ENCODE results near the gene RBM42. TPM values are rescaled to one million over a fixed set of nuclear protein-coding genes. Genes with fewer than 3 reads are reported as not detected.

RBM42 gene
- total and polyA plus RNA-seq, 9 of the 15 experiments (the other 6 are each of a cell fraction or from before 2014, with no cell fraction given): 5.7 to 149 (median 32.4) TPM

DNA sequence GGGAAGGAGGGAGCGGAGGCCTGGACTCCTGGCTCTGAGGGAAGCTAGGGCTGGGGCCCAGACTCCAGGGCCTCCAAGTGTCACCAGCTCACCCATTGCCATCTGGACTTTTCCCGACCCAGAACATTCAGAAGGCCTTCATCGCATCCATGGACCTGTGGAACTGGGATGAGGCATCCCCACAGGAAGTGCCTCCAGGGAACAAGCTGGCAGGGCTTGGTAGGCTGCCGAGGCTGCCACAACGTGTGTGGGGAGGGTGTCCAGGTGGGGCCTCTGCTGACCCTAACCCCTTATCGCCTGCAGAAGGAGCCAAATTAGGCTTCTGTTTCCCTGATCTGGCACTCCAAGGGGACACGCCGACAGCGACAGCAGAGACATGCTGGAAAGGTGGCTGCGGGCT is 13.5 kb downstream of the RBM42 start:
- Histone ChIP-seq H3K9me1 (ENCODE audit: control insufficient read depth, insufficient read depth, low read length) (no peaks in the 10 kb centered on the region), H3K36me3 (ENCODE audit: control insufficient read depth, insufficient read depth, low read length) (peaks cover 12% of the 10 kb centered on the region; the same call in 1 of the 3 replicates), H4K20me1 (replicated peaks; ENCODE audit: control insufficient read depth, insufficient read depth, low read length) (no peaks in the 10 kb centered on the region), H3K4me1 (replicated peaks in 1 of 2; ENCODE audit: control insufficient read depth in 2 of 2, insufficient read depth in 2 of 2, low read length in 2 of 2) (peaks cover 28 to 57% of the 10 kb centered on the region in 2 experiments), H3K79me2 (ENCODE audit: control insufficient read depth, insufficient read depth, low read length) (no peaks in the 10 kb centered on the region), H3K9ac (ENCODE audit: insufficient read depth in 1 of 2, low read depth in 2 of 2, low read length in 2 of 2) (peak overlapping the region; percentile 80 to 88), H3K27ac (ENCODE audit: extremely low read depth, low read depth, low read length) (peak overlapping the region; percentile 89), H3K27me3 (ENCODE audit: control insufficient read depth in 2 of 2, insufficient read depth in 2 of 2, low read length in 2 of 2) (no peaks in the 10 kb centered on the region), H3K9me3 (replicated peaks; ENCODE audit: control insufficient read depth, insufficient read depth, low read depth, low read length) (no peaks in the 10 kb centered on the region), H3K4me2 (ENCODE audit: insufficient read depth, low read length) (peak overlapping the region; percentile 85), H2AFZ (ENCODE audit: low read depth, low read length) (peak overlapping the region; percentile 63), H3K4me3 (no peak overlapping the region)
- POLR2A ChIA-PET: interaction anchor here (0.6 to 1.8 kb wide), 2 partner anchors 30 to 138 kb away, joined by 3 to 4 read pairs; partner anchors contain the start of gene HAUS5
- in situ Hi-C loops (cut with MboI) (no loop called here), intact Hi-C loops (cut with micrococcal nuclease) (loop anchor here (5.0 to 10.0 kb wide), 2 partner anchors 85 to 102 kb away; partner anchors contain the start of genes IGFLR1, LIN37, PSENEN and U2AF1L4)
- FAIRE-seq (no peak), DNase-seq (ENCODE audit: extremely low read depth in 1 of 4, low spot score in 3 of 4) (peak in 1 of 4 experiments; percentile 23), ATAC-seq (no peak)
- no peak for TF ChIP-seq ZNF184 (CRISPR knock-in tag; IDR thresholded peaks at IDR 0.05)
- TF ChIP-seq, protein P1, sequence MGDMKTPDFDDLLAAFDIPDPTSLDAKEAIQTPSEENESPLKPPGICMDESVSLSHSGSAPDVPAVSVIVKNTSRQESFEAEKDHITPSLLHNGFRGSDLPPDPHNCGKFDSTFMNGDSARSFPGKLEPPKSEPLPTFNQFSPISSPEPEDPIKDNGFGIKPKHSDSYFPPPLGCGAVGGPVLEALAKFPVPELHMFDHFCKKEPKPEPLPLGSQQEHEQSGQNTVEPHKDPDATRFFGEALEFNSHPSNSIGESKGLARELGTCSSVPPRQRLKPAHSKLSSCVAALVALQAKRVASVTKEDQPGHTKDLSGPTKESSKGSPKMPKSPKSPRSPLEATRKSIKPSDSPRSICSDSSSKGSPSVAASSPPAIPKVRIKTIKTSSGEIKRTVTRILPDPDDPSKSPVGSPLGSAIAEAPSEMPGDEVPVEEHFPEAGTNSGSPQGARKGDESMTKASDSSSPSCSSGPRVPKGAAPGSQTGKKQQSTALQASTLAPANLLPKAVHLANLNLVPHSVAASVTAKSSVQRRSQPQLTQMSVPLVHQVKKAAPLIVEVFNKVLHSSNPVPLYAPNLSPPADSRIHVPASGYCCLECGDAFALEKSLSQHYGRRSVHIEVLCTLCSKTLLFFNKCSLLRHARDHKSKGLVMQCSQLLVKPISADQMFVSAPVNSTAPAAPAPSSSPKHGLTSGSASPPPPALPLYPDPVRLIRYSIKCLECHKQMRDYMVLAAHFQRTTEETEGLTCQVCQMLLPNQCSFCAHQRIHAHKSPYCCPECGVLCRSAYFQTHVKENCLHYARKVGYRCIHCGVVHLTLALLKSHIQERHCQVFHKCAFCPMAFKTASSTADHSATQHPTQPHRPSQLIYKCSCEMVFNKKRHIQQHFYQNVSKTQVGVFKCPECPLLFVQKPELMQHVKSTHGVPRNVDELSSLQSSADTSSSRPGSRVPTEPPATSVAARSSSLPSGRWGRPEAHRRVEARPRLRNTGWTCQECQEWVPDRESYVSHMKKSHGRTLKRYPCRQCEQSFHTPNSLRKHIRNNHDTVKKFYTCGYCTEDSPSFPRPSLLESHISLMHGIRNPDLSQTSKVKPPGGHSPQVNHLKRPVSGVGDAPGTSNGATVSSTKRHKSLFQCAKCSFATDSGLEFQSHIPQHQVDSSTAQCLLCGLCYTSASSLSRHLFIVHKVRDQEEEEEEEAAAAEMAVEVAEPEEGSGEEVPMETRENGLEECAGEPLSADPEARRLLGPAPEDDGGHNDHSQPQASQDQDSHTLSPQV (IDR thresholded peaks at IDR 0.05): peak; percentile 50; the same call in 1 of the 2 replicates
- TF ChIP-seq NFRKB (IDR thresholded peaks at IDR 0.05; ENCODE audit: low read depth): 0 out of 2 replicates have a peak, but pooled peaks have one; percentile 6
- BruUV-seq (replicated peaks): no TSS peak
- 42% methylated on average over 9 of the region's 10 CpGs for WGBS (ENCODE audit: insufficient coverage, low coverage, missing lambda C conversion rate)
- CTCF ChIA-PET (ENCODE audit: low intra/inter-chr PET ratio): interaction anchor here (0.6 kb wide), 1 partner anchor 97 kb away, joined by 3 read pairs; the partner anchor contains the start of gene TMEM147

Data from K562 (cell line).